ENCODE data around the gene IFITM2.
"Not testable (repeated sequence)": the region's sequence is repeated elsewhere in the genome, so short reads cannot be mapped to it uniquely, and the experiment has no call there.

The IFITM2 gene

DNA sequence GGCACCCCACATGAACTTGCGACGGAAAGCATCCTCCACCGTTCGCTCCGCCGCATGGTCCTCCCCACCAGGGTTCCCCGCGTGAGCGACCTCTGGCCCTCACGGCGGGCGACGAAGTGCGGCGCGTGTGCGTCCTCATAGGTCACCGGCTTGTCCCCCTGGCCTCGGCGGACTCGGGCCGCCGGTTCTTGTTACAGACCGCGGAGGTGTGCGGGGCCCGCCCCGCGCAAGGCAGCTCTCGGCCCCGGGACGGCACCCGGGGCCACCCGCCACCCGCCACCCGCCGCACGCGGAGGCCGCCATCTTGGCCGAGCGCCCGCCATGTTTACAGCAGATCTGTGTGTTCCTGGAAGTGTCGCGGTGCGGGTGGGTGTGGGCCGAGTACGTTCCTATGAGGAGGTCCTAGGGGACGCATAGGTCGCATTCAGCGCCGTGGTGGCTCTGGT, 3.5 kb upstream of the IFITM2 start:
- Histone ChIP-seq H3K4me1 (peaks cover 4% of the 10 kb centered on the region), H3K36me3 (ENCODE audit: control insufficient read depth, insufficient read depth, low read length) (no peaks in the 10 kb centered on the region), H3K9ac (no peak overlapping the region), H3K4me3 (ENCODE audit: low read depth, low read length) (no peak overlapping the region), H3K27me3 (ENCODE audit: control insufficient read depth, insufficient read depth, low read length) (no peaks in the 10 kb centered on the region), H3K79me2 (no peaks in the 10 kb centered on the region), H3K4me2 (ENCODE audit: low read length) (no peak overlapping the region), H3K27ac (no peak overlapping the region), H3K9me3 (ENCODE audit: control insufficient read depth, low read length) (no peaks in the 10 kb centered on the region), H2AFZ (no peak overlapping the region)
- TF ChIP-seq, protein P1, sequence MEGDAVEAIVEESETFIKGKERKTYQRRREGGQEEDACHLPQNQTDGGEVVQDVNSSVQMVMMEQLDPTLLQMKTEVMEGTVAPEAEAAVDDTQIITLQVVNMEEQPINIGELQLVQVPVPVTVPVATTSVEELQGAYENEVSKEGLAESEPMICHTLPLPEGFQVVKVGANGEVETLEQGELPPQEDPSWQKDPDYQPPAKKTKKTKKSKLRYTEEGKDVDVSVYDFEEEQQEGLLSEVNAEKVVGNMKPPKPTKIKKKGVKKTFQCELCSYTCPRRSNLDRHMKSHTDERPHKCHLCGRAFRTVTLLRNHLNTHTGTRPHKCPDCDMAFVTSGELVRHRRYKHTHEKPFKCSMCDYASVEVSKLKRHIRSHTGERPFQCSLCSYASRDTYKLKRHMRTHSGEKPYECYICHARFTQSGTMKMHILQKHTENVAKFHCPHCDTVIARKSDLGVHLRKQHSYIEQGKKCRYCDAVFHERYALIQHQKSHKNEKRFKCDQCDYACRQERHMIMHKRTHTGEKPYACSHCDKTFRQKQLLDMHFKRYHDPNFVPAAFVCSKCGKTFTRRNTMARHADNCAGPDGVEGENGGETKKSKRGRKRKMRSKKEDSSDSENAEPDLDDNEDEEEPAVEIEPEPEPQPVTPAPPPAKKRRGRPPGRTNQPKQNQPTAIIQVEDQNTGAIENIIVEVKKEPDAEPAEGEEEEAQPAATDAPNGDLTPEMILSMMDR (IDR thresholded peaks at IDR 0.05) = no peak

- peaks cover 9% of the 10 kb centered on the region for H3K4me1 ChIP-seq
- H3K9ac ChIP-seq = no peak overlapping the region
- TF ChIP-seq, protein P1 (IDR thresholded peaks at IDR 0.05) = peak; percentile 58
- H3K4me3 ChIP-seq (ENCODE audit: low read depth, low read length) = no peak overlapping the region
- no peak overlapping the region for H3K4me2 ChIP-seq (ENCODE audit: low read length)
- H3K27ac ChIP-seq = no peak overlapping the region
- H3K36me3 ChIP-seq (ENCODE audit: control insufficient read depth, insufficient read depth, low read length) = no peaks in the 10 kb centered on the region
- no peak overlapping the region for H2AFZ ChIP-seq
- H3K9me3 ChIP-seq (ENCODE audit: control insufficient read depth, low read length) = no peaks in the 10 kb centered on the region
- no peaks in the 10 kb centered on the region for H3K79me2 ChIP-seq
- H3K27me3 ChIP-seq (ENCODE audit: control insufficient read depth, insufficient read depth, low read length) = no peaks in the 10 kb centered on the region
Measured at GRCh38 chr11:304915-305843, 2.4 kb upstream of the IFITM2 start.

DNA sequence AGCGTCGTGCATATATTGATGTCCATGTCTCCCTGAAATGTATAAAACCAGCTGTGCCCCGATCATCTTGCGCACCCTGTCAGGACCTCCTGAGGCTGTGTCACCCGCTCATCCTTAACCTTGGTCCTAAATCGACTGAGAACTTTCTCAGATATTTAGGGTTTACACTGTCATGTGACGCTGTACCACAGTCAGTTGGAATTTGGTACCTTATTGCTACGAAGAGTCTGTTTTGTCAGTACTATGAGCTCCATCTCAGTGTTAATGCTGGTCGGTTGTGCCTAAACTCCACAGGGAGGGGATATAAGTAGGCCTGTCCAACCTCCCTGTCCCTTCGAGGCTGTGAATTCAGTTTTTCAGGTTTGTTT, 1.8 kb upstream of the IFITM2 start:
- Histone ChIP-seq H3K9me3 (ENCODE audit: control insufficient read depth, low read length) (no peaks in the 10 kb centered on the region), H3K4me2 (ENCODE audit: low read length) (no peak overlapping the region), H2AFZ (no peak overlapping the region), H3K27ac (peak overlapping the region; percentile 4), H3K4me1 (peaks cover 9% of the 10 kb centered on the region), H3K36me3 (ENCODE audit: control insufficient read depth, insufficient read depth, low read length) (no peaks in the 10 kb centered on the region), H3K4me3 (ENCODE audit: low read depth, low read length) (no peak overlapping the region), H3K9ac (no peak overlapping the region), H3K27me3 (ENCODE audit: control insufficient read depth, insufficient read depth, low read length) (no peaks in the 10 kb centered on the region), H3K79me2 (no peaks in the 10 kb centered on the region)
- TF ChIP-seq, protein P1 (IDR thresholded peaks at IDR 0.05) = no peak

DNA sequence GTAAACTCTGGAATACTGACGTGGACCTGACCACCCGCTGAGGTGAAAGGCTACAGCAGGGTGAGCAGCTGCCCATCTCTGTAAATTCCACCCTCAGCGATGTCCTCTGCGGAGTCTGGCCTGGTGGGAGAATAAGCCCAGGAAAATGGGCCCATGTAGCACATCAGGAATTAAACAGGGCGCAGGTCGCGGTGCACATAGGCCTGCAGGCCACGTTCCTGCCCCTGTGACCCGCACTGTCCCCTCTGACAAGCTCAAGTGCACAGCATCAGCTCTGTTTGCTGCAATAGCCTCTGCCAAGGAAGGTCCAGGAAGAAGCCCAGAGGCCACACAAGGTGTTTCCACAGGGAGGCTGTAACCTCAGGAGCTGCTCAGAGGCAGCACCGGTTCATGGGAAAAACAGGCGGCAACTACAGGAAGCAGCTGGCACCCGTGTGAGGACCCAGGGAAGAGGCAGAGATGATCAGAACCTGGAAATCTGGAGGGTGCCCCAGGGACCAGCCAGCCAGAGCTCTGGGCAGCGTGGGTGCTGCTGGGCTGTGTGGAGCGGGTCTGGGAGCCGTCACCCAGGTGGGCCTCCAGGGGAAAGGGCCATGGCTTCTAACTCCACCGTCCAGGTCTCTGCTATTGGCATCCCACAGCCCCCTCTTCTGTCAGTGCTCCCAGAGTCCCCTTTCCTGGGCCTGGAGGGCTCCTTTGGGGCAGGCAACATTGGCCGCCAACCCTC, 808 bp upstream of the IFITM2 start:
- Histone ChIP-seq H3K4me1 (peaks cover 9% of the 10 kb centered on the region), H3K4me2 (ENCODE audit: low read length) (no peak overlapping the region), H3K36me3 (ENCODE audit: control insufficient read depth, insufficient read depth, low read length) (no peaks in the 10 kb centered on the region), H2AFZ (peak overlapping the region; percentile 38), H3K79me2 (no peaks in the 10 kb centered on the region), H3K27ac (peak overlapping the region; percentile 62), H3K9me3 (ENCODE audit: control insufficient read depth, low read length) (no peaks in the 10 kb centered on the region), H3K4me3 (ENCODE audit: low read depth, low read length) (no peak overlapping the region), H3K27me3 (ENCODE audit: control insufficient read depth, insufficient read depth, low read length) (no peaks in the 10 kb centered on the region), H3K9ac (no peak overlapping the region)
- TF ChIP-seq, protein P1 (IDR thresholded peaks at IDR 0.05) = no peak

GRCh38 chr11:308740-309665, 1.4 kb downstream of the IFITM2 start:
- H3K4me1 ChIP-seq; H3K79me2 ChIP-seq; H3K27me3 ChIP-seq (ENCODE audit: control insufficient read depth, insufficient read depth, low read length); H3K9me3 ChIP-seq (ENCODE audit: control insufficient read depth, low read length); H2AFZ ChIP-seq; H3K36me3 ChIP-seq (ENCODE audit: control insufficient read depth, insufficient read depth, low read length); H3K9ac ChIP-seq: not testable (repeated sequence)
- Histone ChIP-seq H3K27ac (peak overlapping the region; percentile 62), H3K4me3 (ENCODE audit: low read depth, low read length) (peak overlapping the region; percentile 37), H3K4me2 (ENCODE audit: low read length) (peak overlapping the region; percentile 66)

DNA sequence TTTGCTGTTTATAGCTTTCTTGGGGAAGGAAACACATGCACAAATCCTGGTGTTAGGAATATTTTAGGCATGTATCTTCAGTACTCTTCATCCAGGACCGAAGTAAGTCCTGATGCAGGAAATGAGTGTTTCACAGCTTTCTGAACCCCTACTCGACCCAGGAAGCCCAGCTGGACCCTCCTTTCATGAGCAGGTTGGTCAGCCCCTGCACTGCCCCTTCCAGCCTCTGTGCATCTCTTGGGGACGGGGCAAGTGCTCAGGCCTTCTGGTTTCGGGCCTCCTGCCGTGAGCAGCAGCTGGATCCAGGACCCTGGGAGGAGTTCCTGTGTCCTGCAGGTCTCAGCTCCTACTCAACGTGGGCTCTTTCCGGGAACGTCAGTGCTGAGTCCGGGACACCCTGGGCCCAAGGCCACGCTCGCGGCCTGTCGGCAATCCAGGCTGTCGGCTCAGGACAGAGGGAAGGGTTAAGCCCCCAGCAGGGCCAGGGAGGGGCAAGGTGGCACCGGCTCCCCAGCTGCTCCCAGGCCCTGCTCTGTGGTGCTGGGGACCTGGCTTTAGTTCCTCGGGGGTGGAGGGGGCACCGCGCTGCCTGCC, 2.5 kb downstream of the IFITM2 start:
- H3K79me2 ChIP-seq; H3K4me1 ChIP-seq; H3K9me3 ChIP-seq (ENCODE audit: control insufficient read depth, low read length); H3K27me3 ChIP-seq (ENCODE audit: control insufficient read depth, insufficient read depth, low read length); H3K36me3 ChIP-seq (ENCODE audit: control insufficient read depth, insufficient read depth, low read length); H3K9ac ChIP-seq; H2AFZ ChIP-seq: not testable (repeated sequence)
- H3K4me2 ChIP-seq (ENCODE audit: low read length) = peak overlapping the region; percentile 66
- peak overlapping the region; percentile 37 for H3K4me3 ChIP-seq (ENCODE audit: low read depth, low read length)
- peak overlapping the region; percentile 62 for H3K27ac ChIP-seq

All from parathyroid adenoma (tissue), 2 donors.